ENCODE measurements around the gene MYLK4.

The MYLK4 gene

DNA sequence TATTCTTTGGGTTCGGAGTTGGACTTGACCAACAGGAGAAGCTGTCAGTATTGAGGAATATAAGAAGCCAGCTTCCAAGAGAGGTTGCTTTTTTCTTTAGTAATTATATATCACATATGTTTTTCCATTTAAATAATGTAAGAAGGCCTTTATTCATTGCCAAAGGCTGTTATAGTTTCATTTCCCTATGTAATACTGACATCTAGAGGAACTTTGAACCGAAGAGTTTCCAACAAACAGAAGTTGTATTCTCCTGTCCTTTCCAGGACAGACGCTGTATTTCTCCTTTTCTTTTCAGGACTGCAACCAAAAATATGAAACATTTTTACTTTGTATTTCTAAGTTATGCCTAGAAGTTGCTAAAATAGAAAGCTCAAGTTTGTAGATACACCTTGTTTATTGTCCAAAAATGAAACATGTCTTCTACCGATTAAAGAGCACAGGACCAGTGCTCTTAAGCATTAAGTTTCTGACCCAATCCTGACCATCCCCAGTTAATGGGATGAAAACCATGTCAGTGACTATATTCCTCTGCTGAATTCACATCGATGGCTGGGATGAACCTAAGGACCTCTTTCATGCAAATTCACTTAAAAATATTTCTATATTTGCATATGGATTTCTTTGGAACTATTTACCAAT is 55.1 kb downstream of the MYLK4 start:
- DNase-seq (ENCODE audit: low spot score) = no peak

GRCh38 chr6:2693231-2693630 is 57.5 kb downstream of the MYLK4 start:
- DNase-seq (ENCODE audit: low spot score) = no peak

GRCh38 chr6:2688401-2689064 is 62.2 kb downstream of the MYLK4 start:
- DNase-seq (ENCODE audit: low spot score) = peak; percentile 4

- DNase-seq (ENCODE audit: low spot score) = no peak
Observed at GRCh38 chr6:2687456-2687855, 63.3 kb downstream of the MYLK4 start.

- DNase-seq (ENCODE audit: low spot score) = no peak
Observed at GRCh38 chr6:2686515-2686914, 64.2 kb downstream of the MYLK4 start.

- no peak for DNase-seq (ENCODE audit: low spot score)
Observed at GRCh38 chr6:2684766-2685754, 65.7 kb downstream of the MYLK4 start.

DNA sequence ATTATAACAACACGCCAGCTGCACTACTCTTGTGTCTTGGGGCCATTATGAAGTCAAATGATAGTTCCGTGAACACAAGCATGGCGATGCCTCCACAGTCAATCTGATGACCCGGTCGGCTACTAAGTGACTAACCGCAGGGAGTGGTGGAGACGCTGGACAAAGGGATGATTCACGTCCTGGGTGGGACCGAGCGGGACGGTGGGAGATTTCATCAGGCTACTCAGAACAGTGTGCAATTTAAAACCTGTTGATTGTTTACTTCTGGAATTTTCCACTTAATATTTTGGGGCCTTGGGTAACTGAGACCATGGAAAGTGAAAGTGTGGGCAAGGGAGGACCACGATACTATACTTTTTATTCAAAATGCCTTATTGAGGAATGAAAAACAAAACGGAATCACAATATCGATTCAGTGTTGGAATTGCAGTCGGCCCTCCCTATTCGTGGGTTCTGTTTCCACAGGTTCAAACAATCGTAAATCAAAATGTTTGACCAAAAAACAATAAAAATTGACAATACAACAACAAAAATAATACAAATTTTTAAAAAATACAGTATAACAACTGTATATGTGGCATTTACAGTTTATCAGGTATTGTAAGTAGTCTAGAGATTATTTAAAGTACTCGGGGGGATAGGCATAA is 66.5 kb downstream of the MYLK4 start:
- DNase-seq (ENCODE audit: low spot score) = no peak

GRCh38 chr6:2680264-2680922 is 70.3 kb downstream of the MYLK4 start:
- no peak for DNase-seq (ENCODE audit: low spot score)

GRCh38 chr6:2677080-2677593 is 73.6 kb downstream of the MYLK4 start:
- DNase-seq (ENCODE audit: low spot score) = no peak

DNA sequence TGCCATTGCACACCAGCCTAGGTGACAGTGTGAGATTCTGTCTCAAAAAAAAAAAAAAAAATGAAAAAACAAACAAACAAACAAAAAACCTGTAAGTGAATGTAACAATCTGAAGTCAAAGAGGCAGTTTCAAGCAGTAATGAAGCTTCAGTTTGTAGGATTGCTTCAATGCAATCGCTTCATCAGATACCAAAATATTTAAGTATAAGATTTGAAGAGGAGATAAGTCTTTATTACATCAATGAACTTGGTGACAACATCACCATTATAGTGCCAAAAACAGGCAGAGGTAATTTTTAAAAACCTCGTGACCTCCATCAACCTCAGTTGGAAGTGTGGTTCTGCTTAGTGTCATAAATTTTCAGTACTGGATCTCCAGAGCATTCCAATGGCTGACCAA is 74.7 kb downstream of the MYLK4 start:
- no peak for DNase-seq (ENCODE audit: low spot score)

DNA sequence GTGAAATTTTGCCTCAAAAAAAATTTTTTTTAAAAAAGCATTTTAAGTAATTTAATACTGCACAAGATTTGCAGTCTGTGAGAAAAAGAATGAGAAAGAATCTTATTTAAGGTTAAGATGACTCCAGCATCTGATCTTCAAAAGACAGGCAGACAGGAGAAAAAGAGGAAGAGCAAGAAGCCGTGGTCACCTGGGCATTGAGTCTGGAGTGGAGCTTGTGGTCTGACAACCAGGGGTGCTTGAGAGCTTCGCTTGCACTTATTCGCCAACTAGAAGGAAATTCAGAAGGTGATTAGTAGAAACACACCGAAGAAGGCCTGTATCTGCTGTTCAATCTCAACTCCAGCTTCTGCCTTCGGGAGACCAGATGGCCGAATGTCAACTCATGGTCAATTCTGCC is 75.9 kb downstream of the MYLK4 start:
- DNase-seq (ENCODE audit: low spot score) = no peak

DNA sequence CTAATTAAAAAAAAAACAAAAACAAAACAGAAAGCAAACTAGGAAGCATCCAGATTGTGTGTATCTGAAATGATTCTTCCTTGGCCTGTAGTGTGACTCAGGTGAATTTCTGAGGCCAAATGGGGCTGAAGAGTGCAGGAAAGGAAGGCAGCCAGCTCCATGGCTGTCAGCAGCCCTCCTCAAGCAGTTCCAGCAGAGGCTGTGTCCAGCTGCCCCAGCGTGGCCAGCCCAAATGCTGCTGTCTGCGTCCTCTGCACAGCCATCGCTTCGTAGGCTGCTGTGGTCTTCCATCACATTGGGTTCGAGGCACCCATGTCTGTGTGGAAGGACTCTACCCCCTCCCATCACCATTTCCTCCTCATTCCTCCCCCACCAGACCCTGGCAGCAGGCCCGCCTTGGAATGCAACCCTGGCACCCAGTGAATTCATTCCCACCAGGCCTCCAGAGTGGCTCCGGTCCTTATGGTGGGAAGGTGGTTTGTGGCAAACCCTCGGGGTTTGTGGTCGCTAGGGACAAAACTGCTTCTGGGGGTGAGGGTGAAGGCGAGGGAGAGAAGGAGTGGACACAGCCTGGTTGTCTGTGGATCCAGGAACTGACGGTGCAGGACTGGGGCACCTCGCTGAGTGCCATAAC is 81.5 kb downstream of the MYLK4 start:
- no peak for DNase-seq (ENCODE audit: low spot score)

DNA sequence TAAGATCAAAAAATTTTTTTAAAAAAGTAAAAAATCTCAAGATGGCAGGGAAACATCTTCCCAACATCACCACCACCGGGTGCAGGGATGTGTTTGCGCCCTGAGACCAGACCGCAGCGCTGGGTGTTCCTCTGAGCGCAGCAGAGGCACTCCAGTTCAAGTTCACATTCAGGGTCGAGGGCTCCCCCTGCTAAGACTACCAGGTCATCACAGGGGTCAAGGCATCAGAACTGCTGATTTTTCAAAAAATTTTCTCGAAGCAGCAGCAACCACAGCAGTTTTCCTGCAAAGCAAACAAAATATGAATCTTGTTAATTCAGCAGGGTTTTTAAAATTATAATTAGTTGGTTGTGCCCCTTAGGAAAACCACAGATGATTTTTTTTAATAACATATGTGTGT is 83.1 kb downstream of the MYLK4 start:
- no peak for DNase-seq (ENCODE audit: low spot score)

DNA sequence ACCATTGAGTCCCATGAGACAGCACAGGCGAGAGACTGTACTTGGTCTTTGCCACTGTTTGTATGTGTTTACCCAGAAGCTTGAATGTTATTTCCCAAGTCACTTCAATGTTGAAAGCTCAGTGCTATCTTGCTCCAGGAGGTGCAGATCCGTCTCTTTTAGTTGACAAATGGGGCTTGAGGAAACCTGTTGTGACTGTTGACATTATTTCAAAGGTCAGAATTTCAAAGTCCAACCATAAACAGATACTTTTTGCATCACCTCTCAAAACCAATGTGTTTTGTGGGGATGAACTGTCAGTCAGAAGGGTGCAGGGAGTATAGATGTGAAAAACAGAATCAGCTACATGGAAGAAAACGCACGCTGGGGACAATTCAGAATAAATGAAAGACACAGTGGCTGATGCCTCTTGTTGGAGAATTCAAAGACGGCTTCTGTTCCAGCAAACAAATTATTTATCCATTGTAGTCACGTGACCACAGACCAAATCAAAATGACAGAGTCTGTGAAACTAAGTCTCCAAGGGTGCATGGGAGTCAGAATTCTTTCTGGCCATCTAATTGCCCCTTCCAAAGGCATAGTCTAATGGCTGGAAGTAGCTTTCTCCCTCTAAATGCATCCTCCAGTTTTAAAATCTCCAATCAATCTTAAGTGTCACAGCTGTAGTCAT is 83.7 kb downstream of the MYLK4 start:
- no peak for DNase-seq (ENCODE audit: low spot score)

DNA sequence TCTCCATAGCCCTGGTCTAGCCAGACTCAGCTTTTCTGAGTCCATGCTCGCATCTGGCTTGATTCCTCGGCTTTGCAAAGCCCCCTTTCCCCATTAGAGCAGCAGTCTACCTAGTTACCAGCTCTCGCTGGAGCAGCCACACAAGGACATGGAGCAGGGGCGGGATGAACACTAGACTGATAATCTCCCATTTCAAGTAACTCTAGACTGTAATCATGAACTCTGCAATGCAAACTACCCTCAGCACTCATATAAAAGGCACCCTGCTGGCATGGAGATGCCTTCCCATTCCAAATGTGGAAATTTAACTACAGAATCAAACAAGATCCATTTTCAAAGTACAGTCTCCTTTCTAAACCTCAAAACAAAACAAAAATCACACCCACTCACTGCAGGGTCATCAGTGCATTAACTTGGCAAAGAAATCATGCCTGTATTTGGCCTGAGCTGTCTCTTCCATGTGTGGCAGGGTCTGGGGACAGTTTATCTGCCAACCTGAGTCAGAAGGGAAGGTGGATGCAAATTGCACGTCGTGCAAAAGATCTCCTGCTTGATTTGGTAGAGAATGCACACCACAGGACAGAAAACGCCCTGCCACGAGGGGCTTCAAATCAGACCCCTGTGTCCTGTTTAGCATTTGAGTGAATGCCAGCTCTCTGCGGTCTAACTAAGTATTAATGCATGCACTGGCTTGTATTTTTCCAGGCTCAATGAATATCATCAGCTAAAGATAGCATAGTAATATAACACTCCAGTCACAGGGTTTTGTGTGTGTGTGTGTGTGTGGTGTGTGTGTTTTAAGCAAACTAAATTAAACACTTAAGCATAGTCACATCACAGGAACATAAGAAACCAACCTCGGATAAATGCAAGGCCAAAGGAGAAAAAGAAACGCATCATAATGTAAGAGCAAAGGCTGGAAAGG is 85.3 kb downstream of the MYLK4 start:
- DNase-seq (ENCODE audit: low spot score) = no peak

- no peak for DNase-seq (ENCODE audit: low spot score)
Observed at GRCh38 chr6:2663123-2663522, 87.6 kb downstream of the MYLK4 start.

DNA sequence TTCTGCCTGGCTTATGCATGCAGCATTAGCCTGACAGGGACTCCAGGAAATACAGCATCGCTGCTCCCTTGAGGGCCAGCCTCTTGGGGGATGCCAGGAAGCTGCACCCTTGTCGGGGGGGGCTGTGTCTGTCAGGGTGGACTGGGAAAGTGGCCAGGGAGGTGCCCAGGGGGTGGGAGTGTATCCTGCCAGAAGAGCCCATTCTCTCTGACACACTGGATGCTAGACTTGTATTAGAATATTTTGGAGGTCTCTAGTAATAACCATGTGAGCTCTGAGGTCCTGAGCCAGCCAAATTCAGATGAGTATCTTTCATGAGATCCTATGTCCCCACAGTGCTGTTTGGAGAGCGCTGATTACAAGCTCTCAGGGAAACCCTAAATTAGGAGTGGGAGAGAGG is 89.1 kb downstream of the MYLK4 start:
- DNase-seq (ENCODE audit: low spot score) = no peak

DNA sequence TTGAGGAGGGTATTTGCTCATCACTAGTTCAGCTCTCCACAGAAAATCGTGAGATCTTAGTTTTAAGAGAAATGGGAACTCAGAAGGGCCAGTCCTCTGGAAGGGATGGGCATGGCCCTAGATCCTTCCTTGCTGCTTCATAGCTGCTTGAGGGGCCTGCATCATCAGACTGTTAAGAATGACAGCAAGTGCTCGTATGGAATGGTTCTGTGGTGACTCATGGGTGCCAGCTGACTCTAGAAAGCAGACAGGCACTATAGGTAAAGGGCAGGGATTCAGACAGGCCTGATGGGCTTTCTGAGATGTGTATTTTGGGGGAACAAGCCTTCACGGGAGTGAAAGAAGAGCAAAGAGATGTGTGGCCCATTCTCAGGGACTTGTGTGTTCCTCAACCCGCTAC is 90.8 kb downstream of the MYLK4 start:
- DNase-seq (ENCODE audit: low spot score) = no peak

DNA sequence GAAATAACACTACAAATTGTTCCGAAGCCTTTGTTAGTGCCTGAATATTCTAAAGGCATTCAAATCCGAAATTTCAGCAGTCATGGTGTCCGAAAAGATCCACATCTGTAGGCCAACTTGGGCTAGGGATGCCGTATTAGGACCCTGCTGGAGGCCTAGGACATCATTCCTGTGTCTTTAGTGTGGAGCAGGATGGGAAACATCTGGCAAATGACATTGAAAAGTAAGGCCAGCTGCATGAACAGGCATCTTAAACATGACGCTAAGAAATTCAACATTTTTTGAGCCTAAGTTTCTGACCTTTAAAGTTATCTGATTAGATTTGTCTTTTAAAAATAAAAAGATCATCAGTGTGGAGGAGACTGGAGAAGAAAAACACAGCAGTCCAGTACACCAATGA is 91.3 kb downstream of the MYLK4 start:
- no peak for DNase-seq (ENCODE audit: low spot score)

Measured in activated CD4-positive, alpha-beta T cell treated with anti-CD3 and anti-CD28 coated beads, Interleukin-2, Interleukin-4, amounts not matched to agents 100 ng/mL and 50 ng/mL, durations not matched to agents 16 hours and 8 hours (primary cell).